HG02798 (cell line): Measurements from ENCODE around the gene WDR59.

ENCODE experiments used
- ATAC-seq: cut with Tn5 transposase; IDR thresholded peaks from one replicate; pipeline ENCODE4 v1.9.1; 2021; ENCODE audit warnings: mild to moderate bottlenecking; ENCODE audit not compliant: unreplicated experiment, poor library complexity

WDR59 gene

GRCh38 chr16:74984194-74984528, 762 bp downstream of the WDR59 start:
- ATAC-seq, result no peak

- no peak for ATAC-seq
Observed at GRCh38 chr16:74982256-74982655, 2.7 kb downstream of the WDR59 start.

DNA sequence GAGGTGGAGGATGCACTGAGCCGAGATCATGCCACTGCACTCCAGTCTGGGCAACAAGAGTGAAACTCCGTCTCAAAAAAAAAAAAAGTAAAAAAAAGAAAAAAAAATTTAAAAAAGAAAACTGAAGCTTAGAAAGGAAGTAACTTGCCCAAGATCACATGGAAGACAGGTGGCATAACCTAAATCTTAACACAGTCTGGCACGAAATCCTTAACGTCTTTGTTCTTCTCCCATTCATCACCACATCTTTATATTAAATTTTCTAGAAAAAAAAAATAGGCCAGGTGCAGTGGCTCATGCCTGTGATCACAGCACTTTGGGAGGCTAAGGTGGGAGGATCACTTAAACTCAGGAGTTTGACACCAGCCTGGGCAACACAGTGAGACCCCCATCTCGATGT, 9.3 kb downstream of the WDR59 start:
- no peak for ATAC-seq

DNA sequence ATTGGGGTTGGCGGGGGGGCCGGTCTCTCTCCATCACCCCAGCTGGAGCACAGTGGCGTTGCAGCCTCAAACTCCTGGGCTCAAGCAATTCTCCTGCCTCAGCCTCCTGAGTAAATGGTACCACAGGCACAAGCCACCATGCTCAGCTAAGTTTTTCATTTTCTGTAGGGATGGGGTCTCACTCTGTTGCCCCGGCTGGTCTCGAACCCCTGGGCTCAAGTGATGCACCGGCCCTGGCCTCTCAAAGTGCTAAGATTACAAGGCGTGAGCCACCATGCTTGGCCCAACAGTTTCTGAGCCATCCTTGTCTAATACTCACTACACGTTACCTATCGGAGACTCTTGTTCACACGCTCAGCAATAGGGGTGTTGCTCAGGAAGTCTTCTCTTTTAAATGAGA, 11.6 kb downstream of the WDR59 start:
- ATAC-seq, result no peak

DNA sequence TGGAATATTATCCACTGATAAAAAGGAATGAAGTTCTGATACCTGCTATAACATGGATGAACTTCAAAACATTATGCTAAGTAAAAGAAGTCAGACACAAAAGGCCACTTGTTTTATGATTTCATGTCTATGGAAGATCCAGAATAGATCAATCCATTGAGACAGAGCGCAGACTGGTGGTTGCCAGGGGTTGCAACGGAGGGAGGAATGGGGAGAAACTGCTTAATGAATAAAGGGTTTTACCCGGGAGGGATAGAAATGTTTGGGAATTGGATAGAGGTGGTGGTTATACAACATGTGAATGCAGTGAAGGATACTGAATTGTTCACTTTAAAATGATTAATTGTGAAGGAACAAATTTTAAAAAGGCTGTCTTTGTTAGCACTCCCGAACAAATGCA, 30.2 kb downstream of the WDR59 start:
- no peak for ATAC-seq

GRCh38 chr16:74951681-74952080, 33.2 kb downstream of the WDR59 start:
- ATAC-seq, result no peak

GRCh38 chr16:74951206-74951605, 33.7 kb downstream of the WDR59 start:
- ATAC-seq, result no peak

DNA sequence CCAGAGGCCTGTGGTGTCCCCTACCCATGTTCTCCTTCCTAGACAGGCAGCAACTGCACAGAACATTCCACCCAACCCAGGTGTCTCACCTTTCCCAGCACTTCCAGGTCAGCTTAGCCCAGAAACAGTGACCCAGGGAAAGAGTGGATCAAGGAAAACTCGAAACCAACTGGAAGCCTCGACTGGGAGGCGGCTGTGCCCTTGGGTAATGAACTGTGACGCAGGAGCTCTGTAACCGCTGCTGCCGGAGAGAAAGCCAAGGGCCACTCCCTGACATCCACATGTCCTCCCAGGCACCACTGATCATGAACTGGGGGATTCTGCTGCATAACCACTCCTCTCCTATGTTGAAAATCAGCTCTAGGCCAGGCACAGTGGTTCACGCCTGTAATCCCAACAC, 34.4 kb downstream of the WDR59 start:
- no peak for ATAC-seq

DNA sequence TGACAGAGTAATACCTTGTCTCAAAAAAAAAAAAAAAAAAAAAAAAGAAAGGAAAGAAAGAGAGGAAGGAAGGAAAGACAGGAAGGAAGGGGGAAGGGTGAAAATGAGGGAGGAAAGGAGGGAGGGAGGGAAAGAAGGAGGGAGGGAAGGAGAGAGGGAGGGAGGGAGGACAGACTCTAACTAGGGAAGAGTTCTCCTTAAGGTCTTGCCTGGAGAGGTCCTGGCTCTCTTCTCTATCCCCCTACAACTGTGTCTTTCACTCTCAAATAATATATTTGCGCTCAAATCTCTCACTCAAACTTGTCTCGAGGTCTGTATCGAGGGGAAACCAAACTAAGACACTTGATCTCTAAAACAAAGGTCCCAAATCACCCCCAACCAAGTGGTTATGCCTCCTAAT, 35.6 kb downstream of the WDR59 start:
- no peak for ATAC-seq

DNA sequence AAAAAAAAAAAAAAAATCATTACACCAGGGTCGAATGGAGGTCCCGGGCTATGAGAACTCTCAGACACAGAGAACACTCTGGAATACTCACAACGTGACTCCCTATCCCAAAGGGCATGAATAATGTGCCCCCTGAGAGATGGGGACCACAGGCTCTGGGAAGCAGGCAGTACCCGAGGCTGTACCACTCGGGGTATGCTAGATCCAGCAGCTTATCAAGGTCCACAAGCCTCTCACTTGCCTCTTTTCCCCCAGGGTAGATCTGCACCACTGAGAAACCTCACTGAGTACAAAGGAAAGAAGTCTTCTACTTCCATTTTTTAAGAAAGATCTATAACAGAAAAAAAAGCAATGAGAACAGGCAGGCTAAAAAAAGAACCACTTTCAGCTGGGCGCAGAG, 40.5 kb downstream of the WDR59 start:
- ATAC-seq, result no peak

GRCh38 chr16:74942977-74943918, 41.7 kb downstream of the WDR59 start:
- ATAC-seq, result no peak

DNA sequence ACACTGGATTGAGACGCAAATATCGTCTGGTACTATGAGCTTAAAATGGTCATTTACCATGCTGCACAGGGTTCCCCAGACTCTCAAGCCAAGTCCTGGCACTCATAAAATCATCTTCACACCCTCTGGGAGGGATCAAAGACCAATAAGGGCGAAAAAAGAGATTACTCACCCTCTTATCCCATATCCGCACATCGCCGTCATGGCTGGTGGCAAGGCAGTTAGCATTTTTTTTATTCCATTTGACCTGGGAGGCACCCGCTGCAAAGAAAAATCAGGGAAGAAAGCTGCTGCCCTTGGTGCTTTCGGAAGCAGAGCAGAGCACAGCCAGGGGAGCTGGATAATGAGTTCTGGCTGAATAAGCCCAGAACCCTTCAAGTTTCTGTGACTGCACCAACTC, 42.4 kb downstream of the WDR59 start:
- no peak for ATAC-seq

DNA sequence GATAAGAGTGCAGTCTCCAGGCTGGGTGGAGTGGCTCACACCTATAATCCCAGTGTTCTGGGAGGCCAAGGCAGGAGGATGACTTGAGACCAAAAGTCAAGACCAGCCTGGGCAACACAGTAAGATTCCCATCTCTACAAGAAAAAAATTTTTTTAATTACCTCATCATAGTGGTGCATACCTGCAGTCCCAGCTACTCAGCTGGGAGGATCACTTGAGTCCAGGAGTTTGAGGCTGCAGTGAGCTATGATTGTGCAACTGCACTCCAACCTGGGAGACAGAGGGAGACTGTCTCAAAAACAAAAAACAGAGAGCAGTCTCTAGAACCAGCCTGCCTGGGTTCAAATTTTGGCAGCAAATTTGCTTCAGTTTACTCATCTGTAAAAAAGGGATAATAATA, 45.2 kb downstream of the WDR59 start:
- ATAC-seq, result no peak

- ATAC-seq, result peak; percentile 87
Observed at GRCh38 chr16:74936902-74937560, 47.9 kb downstream of the WDR59 start.

DNA sequence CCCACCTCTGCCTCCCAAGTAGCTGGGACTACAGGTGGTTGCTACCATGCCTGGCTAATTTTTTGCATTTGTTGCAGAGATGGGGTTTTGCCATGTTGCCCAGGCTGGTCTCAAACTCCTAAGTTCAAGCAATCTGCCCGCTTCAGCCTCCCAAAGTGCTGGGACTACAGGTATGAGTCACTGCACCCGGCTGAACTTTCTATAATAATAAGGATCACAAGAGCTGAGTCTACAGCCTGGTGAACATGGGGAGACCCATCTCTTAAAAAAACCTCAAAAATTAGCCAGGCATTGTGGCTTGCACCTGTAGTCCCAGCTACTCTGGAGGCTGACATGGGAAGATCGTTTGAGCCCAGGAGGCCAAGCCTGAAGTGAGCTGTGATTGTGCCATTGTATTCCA, 53.5 kb downstream of the WDR59 start:
- no peak for ATAC-seq

GRCh38 chr16:74929636-74930035, 55.3 kb downstream of the WDR59 start:
- no peak for ATAC-seq

DNA sequence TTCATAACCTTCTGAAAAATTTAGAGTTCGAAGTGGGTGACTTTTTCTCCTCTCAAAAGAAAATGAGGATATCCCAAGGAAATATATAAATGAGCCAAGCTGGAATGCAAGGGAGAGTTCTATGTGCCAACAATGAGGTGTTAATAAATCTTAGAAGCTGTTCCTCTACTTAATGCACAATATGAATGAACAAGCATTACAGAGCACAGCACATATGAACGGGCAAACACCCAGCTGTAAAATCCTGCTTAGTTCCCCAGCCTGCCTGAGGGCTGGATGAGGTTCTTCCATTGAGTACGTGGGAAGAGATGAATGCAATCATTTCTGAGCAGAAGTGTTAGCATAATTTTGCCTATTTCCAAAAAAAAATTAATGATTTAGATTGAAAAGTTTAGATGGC, 58.1 kb downstream of the WDR59 start:
- no peak for ATAC-seq

GRCh38 chr16:74923766-74924460, 61.0 kb downstream of the WDR59 start:
- ATAC-seq, result no peak

- no peak for ATAC-seq
Observed at GRCh38 chr16:74922150-74923138, 62.5 kb downstream of the WDR59 start.

DNA sequence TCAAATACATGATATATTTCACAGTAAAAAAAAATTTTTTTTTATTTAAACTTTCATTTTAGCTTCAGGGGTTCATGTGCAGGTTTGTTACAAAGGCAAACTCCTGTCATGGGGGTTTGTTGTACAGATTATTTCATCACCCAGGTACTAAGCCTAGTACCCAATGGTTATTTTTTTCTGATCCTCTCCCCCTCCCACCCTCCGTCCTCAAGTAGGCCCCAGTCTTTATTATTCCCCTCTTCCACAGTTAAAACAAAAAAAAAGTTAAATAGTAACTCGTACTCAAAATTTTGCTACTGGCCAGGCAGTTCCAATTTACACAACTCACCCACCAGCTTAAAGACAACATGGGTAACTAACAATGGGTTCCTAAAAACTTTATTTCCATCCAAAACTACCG, 63.9 kb downstream of the WDR59 start:
- ATAC-seq, result no peak
